ENCODE results near the gene YIPF5.

GRCh38 chr5:144142824-144143162 is 27.7 kb downstream of the YIPF5 start:
- TF ChIP-seq EZH2 (IDR thresholded peaks at IDR 0.05) (no peak), CTCF (IDR thresholded peaks at IDR 0.05) (no peak), EZH2phosphoT487 (IDR thresholded peaks at IDR 0.05) (no peak)

All from neural progenitor cell (in vitro differentiated cells).